ENCODE measurements around the gene EAF1. TPM values are rescaled to one million over a fixed set of nuclear protein-coding genes. Genes with fewer than 3 reads are reported as not detected.

Gene EAF1
- polyA plus RNA-seq, 3 donors: 9.0 to 44.0 (median 9.1) TPM

DNA sequence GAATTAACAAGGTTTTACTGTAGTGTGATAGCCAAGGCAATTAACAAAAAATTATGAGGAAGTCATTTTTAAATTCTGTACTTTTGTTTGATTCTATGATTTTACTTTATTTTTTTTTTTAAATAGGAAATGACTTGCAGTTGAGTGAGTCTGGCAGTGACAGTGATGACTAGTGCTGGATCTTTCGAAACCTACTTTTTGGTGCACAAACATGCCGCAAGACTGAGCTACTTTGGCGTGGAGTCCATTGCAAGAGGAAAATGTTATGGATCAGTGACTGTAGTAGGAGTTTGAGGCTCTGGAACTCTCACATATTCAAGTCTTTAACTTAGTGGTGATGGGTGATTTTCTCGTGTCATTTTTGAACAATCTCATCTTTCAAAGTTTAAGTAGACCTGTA, 11.6 kb downstream of the EAF1 start:
- Histone ChIP-seq H3K27ac (ENCODE audit: low read depth in 1 of 2, low read length in 2 of 2) (peak overlapping the region; percentile 87 to 92), H3K79me2 (ENCODE audit: insufficient read depth, low read length) (peaks cover 43% of the 10 kb centered on the region), H3K9me3 (replicated peaks in 1 of 2; ENCODE audit: control insufficient read depth in 1 of 2, insufficient read depth in 1 of 2, low read length in 2 of 2) (no peaks in the 10 kb centered on the region), H3K36me3 (replicated peaks in 1 of 2; ENCODE audit: control insufficient read depth in 1 of 2, insufficient read depth in 2 of 2, low read length in 2 of 2) (peaks cover 59 to 82% of the 10 kb centered on the region in 2 donors), H3K9ac (ENCODE audit: insufficient read depth, low read length, poor library complexity, severe bottlenecking) (peak overlapping the region; percentile 49), H3K27me3 (ENCODE audit: control insufficient read depth in 2 of 2, insufficient read depth in 2 of 2, low read length in 2 of 2) (no peaks in the 10 kb centered on the region), H3K4me1 (ENCODE audit: control insufficient read depth in 1 of 2, insufficient read depth in 2 of 2, low read length in 2 of 2) (peaks cover 44 to 50% of the 10 kb centered on the region in 2 donors), H3K4me3 (replicated peaks in 1 of 3; ENCODE audit: low read depth in 2 of 3, low read length in 3 of 3) (peak overlapping the region in 1 of 3 experiments; percentile 32), H4K20me1 (ENCODE audit: insufficient read depth, low read length) (peaks cover 8% of the 10 kb centered on the region), H3K4me2 (replicated peaks; ENCODE audit: extremely low read depth, low read length, poor library complexity, severe bottlenecking) (peak overlapping the region; percentile 9), H2AFZ (ENCODE audit: insufficient read depth, low read depth, low read length, poor library complexity, severe bottlenecking) (no peak overlapping the region)
- Mint-ChIP-seq H3K27me3 (ENCODE audit: low read depth in 3 of 3) (peaks cover 0 to 1% (median 1%) of the 10 kb centered on the region in 3 donors), H3K4me3 (peak overlapping the region in 1 of 2 donors; percentile 57), H3K36me3 (peaks cover 94 to 98% of the 10 kb centered on the region in 2 donors), H3K4me1 (peaks cover 59% of the 10 kb centered on the region), H3K9me3 (peaks cover 0 to 6% (median 0%) of the 10 kb centered on the region in 7 donors), H3K27ac (peak overlapping the region; percentile 96 to 99 (median 98))
- intact Hi-C loops (cut with micrococcal nuclease): no loop called here
- TF ChIP-seq, protein P1, sequence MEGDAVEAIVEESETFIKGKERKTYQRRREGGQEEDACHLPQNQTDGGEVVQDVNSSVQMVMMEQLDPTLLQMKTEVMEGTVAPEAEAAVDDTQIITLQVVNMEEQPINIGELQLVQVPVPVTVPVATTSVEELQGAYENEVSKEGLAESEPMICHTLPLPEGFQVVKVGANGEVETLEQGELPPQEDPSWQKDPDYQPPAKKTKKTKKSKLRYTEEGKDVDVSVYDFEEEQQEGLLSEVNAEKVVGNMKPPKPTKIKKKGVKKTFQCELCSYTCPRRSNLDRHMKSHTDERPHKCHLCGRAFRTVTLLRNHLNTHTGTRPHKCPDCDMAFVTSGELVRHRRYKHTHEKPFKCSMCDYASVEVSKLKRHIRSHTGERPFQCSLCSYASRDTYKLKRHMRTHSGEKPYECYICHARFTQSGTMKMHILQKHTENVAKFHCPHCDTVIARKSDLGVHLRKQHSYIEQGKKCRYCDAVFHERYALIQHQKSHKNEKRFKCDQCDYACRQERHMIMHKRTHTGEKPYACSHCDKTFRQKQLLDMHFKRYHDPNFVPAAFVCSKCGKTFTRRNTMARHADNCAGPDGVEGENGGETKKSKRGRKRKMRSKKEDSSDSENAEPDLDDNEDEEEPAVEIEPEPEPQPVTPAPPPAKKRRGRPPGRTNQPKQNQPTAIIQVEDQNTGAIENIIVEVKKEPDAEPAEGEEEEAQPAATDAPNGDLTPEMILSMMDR (IDR thresholded peaks at IDR 0.05): no peak
- WGBS (ENCODE audit: insufficient coverage): 0% methylated on average over 2 of the region's 4 CpGs
- DNase-seq: peak; percentile 89 to 95 (median 91)

DNA sequence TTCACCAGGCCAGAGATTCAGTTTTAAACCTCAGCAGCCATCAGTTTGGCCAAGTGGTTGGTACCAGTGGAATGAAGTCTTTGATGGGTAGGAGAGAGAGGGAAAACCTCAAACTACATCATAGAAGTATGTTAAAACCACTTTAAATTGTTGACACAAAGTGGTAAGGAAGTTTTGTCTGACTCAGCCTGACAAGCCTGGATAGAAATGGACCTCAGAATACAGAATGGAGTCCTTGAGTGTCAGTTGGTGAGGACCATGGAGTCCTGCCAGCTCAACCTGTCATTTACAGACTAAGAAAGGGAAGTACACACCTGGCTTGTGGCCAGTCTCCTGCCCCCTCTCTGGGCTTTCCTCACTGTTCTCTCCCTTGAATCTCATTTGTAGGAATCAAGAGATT, 12.1 kb downstream of the EAF1 start:
- H3K9me3 Mint-ChIP-seq: peaks cover 0 to 6% (median 0%) of the 10 kb centered on the region in 7 donors
- peak overlapping the region; percentile 49 for H3K9ac ChIP-seq (ENCODE audit: insufficient read depth, low read length, poor library complexity, severe bottlenecking)
- peak overlapping the region; percentile 96 to 99 (median 98) for H3K27ac Mint-ChIP-seq
- peaks cover 54 to 82% of the 10 kb centered on the region in 2 donors for H3K36me3 ChIP-seq (replicated peaks in 1 of 2; ENCODE audit: control insufficient read depth in 1 of 2, insufficient read depth in 2 of 2, low read length in 2 of 2)
- H3K4me1 ChIP-seq (ENCODE audit: control insufficient read depth in 1 of 2, insufficient read depth in 2 of 2, low read length in 2 of 2): peaks cover 44 to 50% of the 10 kb centered on the region in 2 donors
- H3K4me2 ChIP-seq (replicated peaks; ENCODE audit: extremely low read depth, low read length, poor library complexity, severe bottlenecking): peak overlapping the region; percentile 4
- H3K4me3 Mint-ChIP-seq: no peak overlapping the region
- H3K79me2 ChIP-seq (ENCODE audit: insufficient read depth, low read length): peaks cover 43% of the 10 kb centered on the region
- H3K4me1 Mint-ChIP-seq: peaks cover 59% of the 10 kb centered on the region
- H3K9me3 ChIP-seq (replicated peaks in 1 of 2; ENCODE audit: control insufficient read depth in 1 of 2, insufficient read depth in 1 of 2, low read length in 2 of 2): no peaks in the 10 kb centered on the region
- intact Hi-C loops (cut with micrococcal nuclease): no loop called here
- H4K20me1 ChIP-seq (ENCODE audit: insufficient read depth, low read length): peaks cover 3% of the 10 kb centered on the region
- H3K27me3 ChIP-seq (ENCODE audit: control insufficient read depth in 2 of 2, insufficient read depth in 2 of 2, low read length in 2 of 2): no peaks in the 10 kb centered on the region
- DNase-seq: peak; percentile 41 to 72 (median 67)
- TF ChIP-seq, protein P1 (IDR thresholded peaks at IDR 0.05): no peak
- peak overlapping the region; percentile 87 to 92 for H3K27ac ChIP-seq (ENCODE audit: low read depth in 1 of 2, low read length in 2 of 2)
- H3K27me3 Mint-ChIP-seq (ENCODE audit: low read depth in 3 of 3): peaks cover 0 to 1% (median 1%) of the 10 kb centered on the region in 3 donors
- no peak overlapping the region for H2AFZ ChIP-seq (ENCODE audit: insufficient read depth, low read depth, low read length, poor library complexity, severe bottlenecking)
- peak overlapping the region in 1 of 3 experiments; percentile 32 for H3K4me3 ChIP-seq (replicated peaks in 1 of 3; ENCODE audit: low read depth in 2 of 3, low read length in 3 of 3)
- peaks cover 94 to 98% of the 10 kb centered on the region in 2 donors for H3K36me3 Mint-ChIP-seq

Data from CD14-positive monocyte (primary cell).